HEK293T (cell line): ENCODE measurements around the gene RNH1.

Experiments used
- ELF4 ChIP-seq: fragments of 450-650 bp; IDR thresholded peaks from 2 replicates; pipeline ENCODE4 v1.6.1; 2017; ENCODE audit warnings: antibody characterized with exemption
- FOXM1 ChIP-seq: fragments of 450-650 bp; IDR thresholded peaks from 2 replicates; pipeline ENCODE4 v1.6.1; 2017; ENCODE audit warnings: mild to moderate bottlenecking, borderline replicate concordance
- HDGF ChIP-seq: fragments of 450-650 bp; IDR thresholded peaks from 2 replicates; pipeline ENCODE4 v1.6.1; 2017; ENCODE audit warnings: antibody characterized with exemption, borderline replicate concordance
- SP1 ChIP-seq: fragments of 450-650 bp; IDR thresholded peaks from 2 replicates; pipeline ENCODE4 v1.6.1; 2017
- TARDBP ChIP-seq: fragments of 450-650 bp; IDR thresholded peaks from 2 replicates; pipeline ENCODE4 v1.6.1; 2016

DNA sequence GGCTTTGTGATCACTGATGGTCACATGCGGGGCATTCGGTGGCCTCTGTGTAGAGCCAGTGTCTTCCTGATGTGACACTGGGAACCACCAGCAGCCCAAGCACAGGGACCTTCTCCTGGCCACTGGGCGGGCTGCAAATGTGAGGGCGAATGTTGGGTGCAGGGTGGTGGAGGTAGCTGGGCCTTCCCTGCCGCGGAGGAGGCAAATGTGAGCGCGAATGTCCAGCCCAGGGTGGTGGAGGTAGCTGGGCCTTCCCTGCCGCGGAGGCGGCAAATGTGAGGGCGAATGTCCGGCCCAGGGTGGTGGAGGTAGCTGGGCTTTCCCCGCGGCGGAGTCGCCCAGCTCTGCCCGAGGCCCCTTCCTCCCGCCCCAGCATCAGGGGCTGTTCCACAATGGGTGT, 33.6 kb downstream of the RNH1 start:
- TF ChIP-seq SP1 (no peak), FOXM1 (no peak), ELF4 (no peak), HDGF (no peak), TARDBP (no peak)
